Smooth muscle cell (in vitro differentiated cells): ENCODE measurements around the gene KIRREL1. TPM values are rescaled to one million over a fixed set of nuclear protein-coding genes. Genes with fewer than 3 reads are reported as not detected.

Experiments
- DNase-seq: peaks from one replicate; lab custom pipeline; 2025; ENCODE audit not compliant: unreplicated experiment; lab: John Stamatoyannopoulos, UW
- H2AFZ ChIP-seq: fragments of 200-600 bp; sonication (generic); 2 replicates; pipeline ENCODE4 v1.6.0; 2016; ENCODE audit warnings: antibody characterized with exemption, low read depth, mild to moderate bottlenecking
- H3F3A ChIP-seq: fragments of 200-600 bp; sonication (generic); 2 replicates; pipeline ENCODE4 v1.6.0; 2017; ENCODE audit warnings: antibody characterized with exemption, low read depth
- H3K27ac ChIP-seq: fragments of 200-600 bp; sonication (generic); 2 replicates; pipeline ENCODE4 v1.5.1; 2016; ENCODE audit warnings: low read depth, mild to moderate bottlenecking
- H3K27me3 ChIP-seq: fragments of 200-600 bp; sonication (generic); 2 replicates; pipeline ENCODE4 v1.6.1; 2016; ENCODE audit warnings: low read depth, mild to moderate bottlenecking
- H3K36me3 ChIP-seq: fragments of 200-600 bp; sonication (generic); 2 replicates; pipeline ENCODE4 v1.5.1; 2016; ENCODE audit warnings: low read depth
- H3K4me1 ChIP-seq: fragments of 200-600 bp; sonication (generic); 2 replicates; pipeline ENCODE4 v1.5.1; 2016; ENCODE audit warnings: low read depth
- H3K4me2 ChIP-seq: fragments of 200-600 bp; sonication (generic); 2 replicates; pipeline ENCODE4 v1.6.0; 2016; ENCODE audit warnings: mild to moderate bottlenecking
- H3K4me3 ChIP-seq: fragments of 200-600 bp; sonication (generic); 2 replicates; pipeline ENCODE4 v1.5.1; 2016; ENCODE audit warnings: mild to moderate bottlenecking
- H3K79me2 ChIP-seq: fragments of 200-600 bp; sonication (generic); 2 replicates; pipeline ENCODE4 v1.6.0; 2016; ENCODE audit warnings: low read depth, mild to moderate bottlenecking
- H3K9ac ChIP-seq: fragments of 200-600 bp; sonication (generic); 2 replicates; pipeline ENCODE4 v1.6.0; 2016; ENCODE audit warnings: low read depth
- H3K9me3 ChIP-seq: fragments of 200-600 bp; sonication (generic); replicated peaks from 2 replicates; pipeline ENCODE4 v1.5.1; 2016; ENCODE audit warnings: low read depth
- H4K20me1 ChIP-seq: fragments of 200-600 bp; sonication (generic); 2 replicates; pipeline ENCODE4 v1.6.0; 2016; ENCODE audit warnings: low read depth
- CTCF ChIP-seq: fragments of 200-600 bp; sonication (generic); IDR thresholded peaks from 2 replicates; pipeline ENCODE4 v1.5.1; 2017; ENCODE audit warnings: borderline replicate concordance, mild to moderate bottlenecking, antibody characterized with exemption; ENCODE audit not compliant: insufficient read depth, poor library complexity, severe bottlenecking
- WGBS: methylation state at CpG from one replicate; pipeline ENCODE4 v1.1.7; 2016; ENCODE audit warnings: low lambda C conversion rate; 5-methylcytosine and 5-hydroxymethylcytosine counted together
- polyA plus RNA-seq: library from polyadenylated mRNA; unstranded; fragments of >200 nt; fragmentation: Nextera tagmentation; extraction: Ambion mirVana; gene quantifications from 2 replicates; pipeline ENCODE4 v1.2.1, GENCODE V29; 2016
- total RNA-seq: library from RNA; depleted of rRNA; stranded (reverse); fragments of >200 nt; gene quantifications from 2 replicates; pipeline ENCODE4 v1.2.3, GENCODE V29; 2014

The KIRREL1 gene
- total and polyA plus RNA-seq, 2 experiments from 2014 or later: 40.9 to 58.4 TPM

- Histone ChIP-seq H3F3A (no peaks in the 10 kb centered on the region), H3K27me3 (no peaks in the 10 kb centered on the region), H3K27ac (no peak overlapping the region), H2AFZ (no peak overlapping the region), H3K4me3 (no peak overlapping the region), H3K4me1 (peaks cover 17% of the 10 kb centered on the region), H4K20me1 (peaks cover 98% of the 10 kb centered on the region), H3K36me3 (no peaks in the 10 kb centered on the region), H3K9me3 (no peaks in the 10 kb centered on the region), H3K4me2 (peak overlapping the region; percentile 8), H3K79me2 (peaks cover 85% of the 10 kb centered on the region), H3K9ac (no peak overlapping the region)
- DNase-seq: no peak
- no peak for TF ChIP-seq CTCF
- WGBS: 85% methylated on average over 17 of the region's 17 CpGs
These were observed 43.8 kb downstream of the KIRREL1 start for GRCh38 chr1:158037008-158037865.

- H3K79me2 ChIP-seq: peaks cover 84% of the 10 kb centered on the region
- no peaks in the 10 kb centered on the region for H3K36me3 ChIP-seq
- no peak overlapping the region for H3K4me3 ChIP-seq
- no peak overlapping the region for H3K9ac ChIP-seq
- no peaks in the 10 kb centered on the region for H3K27me3 ChIP-seq
- WGBS: 33% methylated on average over 9 of the region's 9 CpGs
- H2AFZ ChIP-seq: no peak overlapping the region
- peaks cover 99% of the 10 kb centered on the region for H4K20me1 ChIP-seq
- H3K4me2 ChIP-seq: peak overlapping the region; percentile 8
- H3K9me3 ChIP-seq: no peaks in the 10 kb centered on the region
- H3F3A ChIP-seq: no peaks in the 10 kb centered on the region
- TF ChIP-seq CTCF: no peak
- H3K4me1 ChIP-seq: peaks cover 17% of the 10 kb centered on the region
- no peak for DNase-seq
- no peak overlapping the region for H3K27ac ChIP-seq
These were observed 44.5 kb downstream of the KIRREL1 start for GRCh38 chr1:158037866-158038359.

- peaks cover 21% of the 10 kb centered on the region for H3K4me1 ChIP-seq
- no peaks in the 10 kb centered on the region for H3K36me3 ChIP-seq
- no peak for DNase-seq
- H3F3A ChIP-seq: no peaks in the 10 kb centered on the region
- peaks cover 99% of the 10 kb centered on the region for H4K20me1 ChIP-seq
- H3K4me2 ChIP-seq: peak overlapping the region; percentile 36
- H3K27ac ChIP-seq: no peak overlapping the region
- TF ChIP-seq CTCF: no peak
- H3K9me3 ChIP-seq: no peaks in the 10 kb centered on the region
- no peak overlapping the region for H2AFZ ChIP-seq
- H3K4me3 ChIP-seq: no peak overlapping the region
- 63% methylated on average over 8 of the region's 8 CpGs for WGBS
- H3K79me2 ChIP-seq: peaks cover 86% of the 10 kb centered on the region
- H3K9ac ChIP-seq: no peak overlapping the region
- no peaks in the 10 kb centered on the region for H3K27me3 ChIP-seq
These were observed 45.3 kb downstream of the KIRREL1 start for GRCh38 chr1:158038793-158039192.

GRCh38 chr1:158039380-158039779 lies 45.9 kb downstream of the KIRREL1 start:
- Histone ChIP-seq H3K4me1 (peaks cover 26% of the 10 kb centered on the region), H3K27ac (no peak overlapping the region), H3K4me2 (peak overlapping the region; percentile 36), H3K9ac (no peak overlapping the region), H3K4me3 (no peak overlapping the region), H2AFZ (no peak overlapping the region), H3F3A (no peaks in the 10 kb centered on the region), H3K36me3 (no peaks in the 10 kb centered on the region), H3K79me2 (peaks cover 88% of the 10 kb centered on the region), H3K9me3 (no peaks in the 10 kb centered on the region), H3K27me3 (no peaks in the 10 kb centered on the region), H4K20me1 (peaks cover 99% of the 10 kb centered on the region)
- no peak for TF ChIP-seq CTCF
- 61% methylated on average over 5 of the region's 5 CpGs for WGBS
- no peak for DNase-seq
